CD4-positive, alpha-beta T cell (primary cell): ENCODE data around the gene CYP27B1. TPM values are rescaled to one million over a fixed set of nuclear protein-coding genes. Genes with fewer than 3 reads are reported as not detected.

Experiments used
- ATAC-seq: fragments of 200-7000 bp; cut with Tn5 transposase; one replicate; pipeline ENCODE4 v1.10.0; 2022; ENCODE audit warnings: mild to moderate bottlenecking; ENCODE audit not compliant: poor library complexity
- CTCF ChIA-PET: fragments of 350-600 bp; sonication (Branson Sonifier 250); formaldehyde crosslinking; loops from one replicate; lab custom pipeline; 2021; ENCODE audit warnings: antibody characterized with exemption, inconsistent platforms; lab: Charles Lee
- POLR2A ChIA-PET: fragments of 350-600 bp; sonication (Branson Sonifier 250); formaldehyde crosslinking; loops from one replicate; lab custom pipeline; 2021; ENCODE audit warnings: antibody characterized with exemption, inconsistent platforms; lab: Charles Lee
- DNase-seq, 14 experiments: peaks; one replicate each; pipeline ENCODE4 v3.0.0-alpha.2; 2013 to 2020; ENCODE audit warnings: mixed read lengths in 2 of 14
- H3K27ac ChIP-seq, 2 donors: one replicate each; pipeline versions ENCODE4 v1.5.1 to v1.7.0; 2013; ENCODE audit warnings: low read length in 2 of 2, low read depth in 1 of 2, mild to moderate bottlenecking in 1 of 2
- H3K27me3 ChIP-seq, 2 experiments: 1 replicate in 1 of 2; 2 replicates in 1 of 2; pipeline versions ENCODE4 v1.6.1 to v1.7.0; 2013; ENCODE audit warnings: low read length in 2 of 2, control low read depth in 1 of 2, mild to moderate bottlenecking in 1 of 2, moderate library complexity in 1 of 2; ENCODE audit not compliant: insufficient read depth in 2 of 2, control insufficient read depth in 1 of 2
- H3K36me3 ChIP-seq: one replicate; pipeline ENCODE4 v1.6.1; 2013; ENCODE audit warnings: low read length, control low read depth; ENCODE audit not compliant: insufficient read depth
- H3K4me1 ChIP-seq: one replicate; pipeline ENCODE4 v1.6.1; 2013; ENCODE audit warnings: low read length, control low read depth; ENCODE audit not compliant: insufficient read depth
- H3K4me3 ChIP-seq: one replicate; pipeline ENCODE4 v1.5.1; 2013; ENCODE audit warnings: mild to moderate bottlenecking, low read length, moderate library complexity
- H3K9me3 ChIP-seq, 2 experiments: 1 replicate in 1 of 2; 2 replicates in 1 of 2; pipeline versions ENCODE4 v1.6.1 to v1.7.0; 2013; ENCODE audit warnings: low read length in 2 of 2, mild to moderate bottlenecking in 2 of 2, control low read depth in 1 of 2, moderate library complexity in 1 of 2; ENCODE audit not compliant: control insufficient read depth in 1 of 2, insufficient read depth in 1 of 2
- H3K27ac Mint-ChIP-seq: one replicate; pipeline ENCODE4 v1.8.0; 2020; ENCODE audit warnings: mixed read lengths
- H3K27me3 Mint-ChIP-seq: one replicate; pipeline ENCODE4 v1.8.0; 2021; ENCODE audit warnings: mixed read lengths
- H3K36me3 Mint-ChIP-seq: one replicate; pipeline ENCODE4 v1.8.0; 2021; ENCODE audit warnings: low read depth, mixed read lengths
- H3K4me1 Mint-ChIP-seq: one replicate; pipeline ENCODE4 v1.8.0; 2021; ENCODE audit warnings: low read depth, mixed read lengths
- H3K4me3 Mint-ChIP-seq: one replicate; pipeline ENCODE4 v1.8.0; 2020; ENCODE audit warnings: mild to moderate bottlenecking, mixed read lengths
- H3K9me3 Mint-ChIP-seq: one replicate; pipeline ENCODE4 v1.8.0; 2020; ENCODE audit warnings: mixed read lengths
- intact Hi-C, 2 experiments: fragments of 100-400 bp; cut with DNase I in 1 of 2; cut with micrococcal nuclease in 1 of 2; formaldehyde crosslinking; loops; one replicate each; pipeline versions ENCODE4 v1.15.1 to v1.9.0; 2023 to 2025; cut with DNase I, micrococcal nuclease
- microRNA-seq: library from miRNA; unstranded; fragments of <30 nt; microRNA quantifications from one replicate; pipeline ENCODE4 v1.2.0, GENCODE V29; 2021; ENCODE audit warnings: borderline microRNAs expressed, borderline replicate concordance
- total RNA-seq, 174 experiments: library from RNA in 2 of 174; stranded (reverse) in 2 of 174; gene quantifications; one replicate each; pipeline ENCODE4 v1.2.3 and lab custom pipeline; 2021 to 2026
- TF ChIP-seq, protein P1 (sequence below): fragments of 200-600 bp; IDR thresholded peaks from one replicate; pipeline ENCODE4 v1.8.0; 2022; ENCODE audit warnings: antibody characterized with exemption, mild to moderate bottlenecking

Gene CYP27B1
- total RNA-seq, 2 experiments from 2014 or later, result 1.0 to 1.4 TPM

DNA sequence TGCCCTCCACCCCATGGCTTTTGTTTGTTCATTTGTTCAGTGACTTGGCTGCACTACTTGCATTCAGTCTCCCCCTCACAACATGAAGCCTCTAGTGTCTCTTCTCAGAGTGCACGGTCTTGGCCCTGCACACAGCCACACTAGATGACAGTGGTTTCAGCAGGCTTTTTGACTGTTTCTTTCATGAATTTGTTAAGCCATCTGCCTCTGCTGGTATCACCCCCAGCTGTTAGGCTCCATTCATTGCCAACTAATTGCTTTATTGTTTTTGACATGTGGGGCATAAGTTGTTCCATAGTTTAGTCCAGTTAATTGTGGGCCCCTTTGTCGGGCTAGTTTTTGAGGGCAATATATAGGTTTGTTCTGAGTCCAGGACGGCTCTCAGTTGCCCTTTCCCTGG lies 54.2 kb downstream of the CYP27B1 start:
- Mint-ChIP-seq H3K27ac (no peak overlapping the region), H3K36me3 (peaks cover 73% of the 10 kb centered on the region), H3K4me1 (peaks cover 5% of the 10 kb centered on the region), H3K4me3 (no peak overlapping the region), H3K27me3 (no peaks in the 10 kb centered on the region), H3K9me3 (no peaks in the 10 kb centered on the region)
- intact Hi-C loops, result no loop called here
- ChIA-PET POLR2A (no interaction called here), CTCF (no interaction called here)
- Histone ChIP-seq H3K4me1 (no peaks in the 10 kb centered on the region), H3K27me3 (no peaks in the 10 kb centered on the region), H3K9me3 (no peaks in the 10 kb centered on the region), H3K4me3 (no peak overlapping the region), H3K36me3 (peaks cover 55% of the 10 kb centered on the region), H3K27ac (no peak overlapping the region)
- ATAC-seq (no peak), DNase-seq (no peak)
- TF ChIP-seq, protein P1, sequence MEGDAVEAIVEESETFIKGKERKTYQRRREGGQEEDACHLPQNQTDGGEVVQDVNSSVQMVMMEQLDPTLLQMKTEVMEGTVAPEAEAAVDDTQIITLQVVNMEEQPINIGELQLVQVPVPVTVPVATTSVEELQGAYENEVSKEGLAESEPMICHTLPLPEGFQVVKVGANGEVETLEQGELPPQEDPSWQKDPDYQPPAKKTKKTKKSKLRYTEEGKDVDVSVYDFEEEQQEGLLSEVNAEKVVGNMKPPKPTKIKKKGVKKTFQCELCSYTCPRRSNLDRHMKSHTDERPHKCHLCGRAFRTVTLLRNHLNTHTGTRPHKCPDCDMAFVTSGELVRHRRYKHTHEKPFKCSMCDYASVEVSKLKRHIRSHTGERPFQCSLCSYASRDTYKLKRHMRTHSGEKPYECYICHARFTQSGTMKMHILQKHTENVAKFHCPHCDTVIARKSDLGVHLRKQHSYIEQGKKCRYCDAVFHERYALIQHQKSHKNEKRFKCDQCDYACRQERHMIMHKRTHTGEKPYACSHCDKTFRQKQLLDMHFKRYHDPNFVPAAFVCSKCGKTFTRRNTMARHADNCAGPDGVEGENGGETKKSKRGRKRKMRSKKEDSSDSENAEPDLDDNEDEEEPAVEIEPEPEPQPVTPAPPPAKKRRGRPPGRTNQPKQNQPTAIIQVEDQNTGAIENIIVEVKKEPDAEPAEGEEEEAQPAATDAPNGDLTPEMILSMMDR, result no peak

Small RNA genes lying within 50 kb of the gene (microRNA-seq; reads per million reads assigned to microRNA genes)
- not detected for gene MIR6759

Other genes starting within 250 kb of the CYP27B1 start
- 100 to 1,000 TPM; 145 TPM for gene DDIT3, start 246.6 kb downstream of the CYP27B1 start, total RNA-seq
- 10 to 100 TPM; 72.4 to 74.7 TPM for gene MBD6, start 244.3 kb downstream of the CYP27B1 start, total RNA-seq
- 10 to 100 TPM; 39.6 TPM for gene DCTN2, start 219.9 kb downstream of the CYP27B1 start, total RNA-seq
- gene KIF5A, start 217.0 kb downstream of the CYP27B1 start, total RNA-seq, result under 1 TPM; 0.39 to 0.47 TPM
- 10 to 100 TPM; 15.1 to 17.3 TPM for gene PIP4K2C, start 175.9 kb downstream of the CYP27B1 start, total RNA-seq
- gene DTX3, start 162.3 kb downstream of the CYP27B1 start, total RNA-seq, result 10 to 100 TPM; 28.6 to 29.4 TPM
- gene ARHGEF25, start 155.6 kb downstream of the CYP27B1 start, total RNA-seq, result under 1 TPM; 0.25 to 0.27 TPM
- gene B4GALNT1, start 133.9 kb downstream of the CYP27B1 start, total RNA-seq, result not detected
- 100 to 1,000 TPM; 108 to 112 TPM for gene OS9, start 72.9 kb downstream of the CYP27B1 start, total RNA-seq
- 10 to 100 TPM; 21.0 to 21.2 TPM for gene AGAP2, start 28.3 kb downstream of the CYP27B1 start, total RNA-seq
- gene TSPAN31, start 22.0 kb downstream of the CYP27B1 start, total RNA-seq, result 10 to 100 TPM; 10.3 to 10.7 TPM
- gene CDK4, start 14.8 kb downstream of the CYP27B1 start, total RNA-seq, result 10 to 100 TPM in 1 of 2 experiments, 1 to 10 TPM in 1; 8.7 to 10.8 TPM
- 10 to 100 TPM; 39.9 to 40.8 TPM for gene MARCHF9, start 12.0 kb downstream of the CYP27B1 start, total RNA-seq
- gene METTL1, start 5.0 kb upstream of the CYP27B1 start, total RNA-seq, result 10 to 100 TPM in 1 of 2 experiments, 1 to 10 TPM in 1; 9.3 to 12.0 TPM
- 1 to 10 TPM; 1.1 to 1.4 TPM for gene EEF1AKMT3, start 5.5 kb upstream of the CYP27B1 start, total RNA-seq
- gene TSFM, start 15.7 kb upstream of the CYP27B1 start, total RNA-seq, result 10 to 100 TPM; 25.8 to 26.9 TPM
- 1 to 10 TPM in 1 of 2 experiments, under 1 TPM in 1; 0.60 to 1.2 TPM for gene AVIL, start 51.7 kb upstream of the CYP27B1 start, total RNA-seq
- gene CTDSP2, start 79.7 kb upstream of the CYP27B1 start, total RNA-seq, result 10 to 100 TPM; 86.2 to 86.4 TPM
- 1 to 10 TPM; 5.3 to 5.6 TPM for gene ATP23, start 174.5 kb upstream of the CYP27B1 start, total RNA-seq